VCaP (cell line): ENCODE data around the gene CTH.

Experiments used
- H3K27ac ChIP-seq: fragments of 450-650 bp; 2 replicates; pipeline ENCODE4 v1.5.1; 2017
- CTCF ChIP-seq: fragments of 450-650 bp; conservative IDR thresholded peaks from 2 replicates; pipeline ENCODE4 v1.5.1; 2017; ENCODE audit warnings: mild to moderate bottlenecking, moderate library complexity

CTH gene

GRCh38 chr1:70397013-70397412 is 14.1 kb upstream of the CTH start:
- no peak for TF ChIP-seq CTCF
- no peak overlapping the region for H3K27ac ChIP-seq

- no peak for TF ChIP-seq CTCF
- no peak overlapping the region for H3K27ac ChIP-seq
Measured at GRCh38 chr1:70400335-70400734, 10.7 kb upstream of the CTH start.

GRCh38 chr1:70401974-70402373 is 9.1 kb upstream of the CTH start:
- no peak overlapping the region for H3K27ac ChIP-seq
- no peak for TF ChIP-seq CTCF

GRCh38 chr1:70403759-70404158 is 7.3 kb upstream of the CTH start:
- no peak for TF ChIP-seq CTCF
- H3K27ac ChIP-seq: no peak overlapping the region

- H3K27ac ChIP-seq: no peak overlapping the region
- TF ChIP-seq CTCF: no peak
Measured at GRCh38 chr1:70405780-70406416, 5.2 kb upstream of the CTH start.

GRCh38 chr1:70409136-70409535 is 1.9 kb upstream of the CTH start:
- H3K27ac ChIP-seq: no peak overlapping the region
- no peak for TF ChIP-seq CTCF

- no peak for TF ChIP-seq CTCF
- peak overlapping the region; percentile 82 for H3K27ac ChIP-seq
Measured at GRCh38 chr1:70411360-70411844, 334 bp downstream of the CTH start.
